ENCODE measurements around the gene BTRC.

GRCh38 chr10:101405001-101405400 lies 51.0 kb downstream of the BTRC start:
- TF ChIP-seq POLR2A (IDR thresholded peaks at IDR 0.05) (no peak), POLR2AphosphoS5 (IDR thresholded peaks at IDR 0.05) (no peak)
- TF ChIP-seq, protein P1, sequence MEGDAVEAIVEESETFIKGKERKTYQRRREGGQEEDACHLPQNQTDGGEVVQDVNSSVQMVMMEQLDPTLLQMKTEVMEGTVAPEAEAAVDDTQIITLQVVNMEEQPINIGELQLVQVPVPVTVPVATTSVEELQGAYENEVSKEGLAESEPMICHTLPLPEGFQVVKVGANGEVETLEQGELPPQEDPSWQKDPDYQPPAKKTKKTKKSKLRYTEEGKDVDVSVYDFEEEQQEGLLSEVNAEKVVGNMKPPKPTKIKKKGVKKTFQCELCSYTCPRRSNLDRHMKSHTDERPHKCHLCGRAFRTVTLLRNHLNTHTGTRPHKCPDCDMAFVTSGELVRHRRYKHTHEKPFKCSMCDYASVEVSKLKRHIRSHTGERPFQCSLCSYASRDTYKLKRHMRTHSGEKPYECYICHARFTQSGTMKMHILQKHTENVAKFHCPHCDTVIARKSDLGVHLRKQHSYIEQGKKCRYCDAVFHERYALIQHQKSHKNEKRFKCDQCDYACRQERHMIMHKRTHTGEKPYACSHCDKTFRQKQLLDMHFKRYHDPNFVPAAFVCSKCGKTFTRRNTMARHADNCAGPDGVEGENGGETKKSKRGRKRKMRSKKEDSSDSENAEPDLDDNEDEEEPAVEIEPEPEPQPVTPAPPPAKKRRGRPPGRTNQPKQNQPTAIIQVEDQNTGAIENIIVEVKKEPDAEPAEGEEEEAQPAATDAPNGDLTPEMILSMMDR (IDR thresholded peaks at IDR 0.05): no peak

Data from prostate gland (tissue), 2 donors.